NCI-H2227 treated with DMSO at 0.1 percent for 48 hours (cell line): ENCODE measurements around the gene EEA1.
A peak's percentile ranks its signal among the peaks of the same experiment; 100 is the strongest.

Source experiments
- DNase-seq: peaks from one replicate; lab custom pipeline; 2025; lab: John Stamatoyannopoulos, UW

EEA1 gene

GRCh38 chr12:92886131-92886530, 43.0 kb downstream of the EEA1 start:
- DNase-seq = no peak

GRCh38 chr12:92879698-92880322, 49.3 kb downstream of the EEA1 start:
- DNase-seq = no peak

- DNase-seq = no peak
Measured at GRCh38 chr12:92877904-92878303, 51.2 kb downstream of the EEA1 start.

- DNase-seq = no peak
Measured at GRCh38 chr12:92876496-92876895, 52.6 kb downstream of the EEA1 start.

GRCh38 chr12:92871116-92871515, 58.0 kb downstream of the EEA1 start:
- DNase-seq = no peak

- no peak for DNase-seq
Measured at GRCh38 chr12:92866418-92866817, 62.7 kb downstream of the EEA1 start.

- DNase-seq = no peak
Measured at GRCh38 chr12:92863251-92863650, 65.8 kb downstream of the EEA1 start.

- no peak for DNase-seq
Measured at GRCh38 chr12:92861381-92861780, 67.7 kb downstream of the EEA1 start.

- DNase-seq = no peak
Measured at GRCh38 chr12:92860521-92860920, 68.6 kb downstream of the EEA1 start.

- peak; percentile 39 for DNase-seq
Measured at GRCh38 chr12:92859650-92860386, 69.3 kb downstream of the EEA1 start.

GRCh38 chr12:92857818-92858217, 71.3 kb downstream of the EEA1 start:
- no peak for DNase-seq

GRCh38 chr12:92854344-92854743, 74.8 kb downstream of the EEA1 start:
- DNase-seq = no peak

- DNase-seq = no peak
Measured at GRCh38 chr12:92848740-92849139, 80.4 kb downstream of the EEA1 start.

GRCh38 chr12:92847368-92847767, 81.7 kb downstream of the EEA1 start:
- DNase-seq = no peak

GRCh38 chr12:92845329-92845728, 83.8 kb downstream of the EEA1 start:
- DNase-seq = no peak

- no peak for DNase-seq
Measured at GRCh38 chr12:92844151-92844763, 84.8 kb downstream of the EEA1 start.

GRCh38 chr12:92829686-92830282, 99.3 kb downstream of the EEA1 start:
- no peak for DNase-seq

GRCh38 chr12:92828565-92828964, 100.5 kb downstream of the EEA1 start:
- no peak for DNase-seq

GRCh38 chr12:92827836-92828431, 101.2 kb downstream of the EEA1 start:
- DNase-seq = peak; percentile 4

- DNase-seq = no peak
Measured at GRCh38 chr12:92821142-92821541, 108.0 kb downstream of the EEA1 start.

GRCh38 chr12:92814584-92814983, 114.5 kb downstream of the EEA1 start:
- DNase-seq = no peak

- DNase-seq = no peak
Measured at GRCh38 chr12:92810370-92810769, 118.7 kb downstream of the EEA1 start.

GRCh38 chr12:92803903-92804302, 125.2 kb downstream of the EEA1 start:
- DNase-seq = no peak
